HCT116 (cell line): ENCODE results near the gene ZNF862.

Experiments used
- CTCF ChIP-seq, 3 experiments: fragments of 200-600 bp in 1 of 3; sonication (generic) in 1 of 3; IDR thresholded peaks in 2 of 3; conservative IDR thresholded peaks in 1 of 3; 2 replicates each; pipeline ENCODE4 v1.5.1; 2012 to 2017; ENCODE audit warnings: low read depth in 2 of 3, low read length in 2 of 3, antibody characterized with exemption in 1 of 3, borderline replicate concordance in 1 of 3, control low read depth in 1 of 3, mild to moderate bottlenecking in 1 of 3, mixed read lengths in 1 of 3, mixed run types in 1 of 3, moderate library complexity in 1 of 3; ENCODE audit not compliant: insufficient read depth in 1 of 3
- ELF1 ChIP-seq: IDR thresholded peaks from 2 replicates; pipeline ENCODE4 v1.6.1; 2012; ENCODE audit warnings: low read depth, borderline replicate concordance
- EZH2 ChIP-seq: fragments of 200-600 bp; sonication (generic); IDR thresholded peaks from 2 replicates; pipeline ENCODE4 v1.6.1; 2017; ENCODE audit warnings: antibody characterized with exemption, mixed run types
- JUND ChIP-seq: IDR thresholded peaks from 2 replicates; pipeline ENCODE4 v1.6.1; 2012
- MAX ChIP-seq: IDR thresholded peaks from 2 replicates; pipeline ENCODE4 v1.6.1; 2012
- POLR2AphosphoS5 ChIP-seq: IDR thresholded peaks from 2 replicates; pipeline ENCODE4 v1.6.1; 2011; ENCODE audit warnings: mild to moderate bottlenecking, low read depth, low read length, moderate library complexity
- REST ChIP-seq: IDR thresholded peaks from 2 replicates; pipeline ENCODE4 v1.6.1; 2012; ENCODE audit warnings: low read depth
- SIN3A ChIP-seq: IDR thresholded peaks from 2 replicates; pipeline ENCODE4 v1.6.1; 2012; ENCODE audit warnings: low read depth
- SP1 ChIP-seq: IDR thresholded peaks from 2 replicates; pipeline ENCODE4 v1.6.1; 2012; ENCODE audit warnings: low read depth
- SRF ChIP-seq: IDR thresholded peaks from 2 replicates; pipeline ENCODE4 v1.6.1; 2012; ENCODE audit warnings: low read depth
- TCF7L2 ChIP-seq: IDR thresholded peaks from 2 replicates; pipeline ENCODE4 v1.7.0; 2011; ENCODE audit warnings: borderline replicate concordance, inconsistent platforms; ENCODE audit not compliant: insufficient read depth, insufficient read length; ENCODE audit errors: extremely low read depth
- YY1 ChIP-seq: IDR thresholded peaks from 2 replicates; pipeline ENCODE4 v1.6.1; 2011; ENCODE audit warnings: low read length, low read depth, moderate library complexity, mild to moderate bottlenecking; ENCODE audit not compliant: insufficient replicate concordance; ENCODE audit errors: extremely low read depth

GRCh38 chr7:149823631-149824199 lies 14.5 kb upstream of the ZNF862 start:
- no peak for TF ChIP-seq SRF
- TF ChIP-seq EZH2: no peak
- TF ChIP-seq SP1: no peak
- no peak for TF ChIP-seq CTCF (IDR thresholded peaks at IDR 0.05 in 2 of 3, conservative IDR thresholded peaks at IDR 0.05 in 1 of 3; ENCODE audit: borderline replicate concordance in 1 of 3, insufficient read depth in 1 of 3, low read depth in 2 of 3, low read length in 2 of 3)
- no peak for TF ChIP-seq YY1
- TF ChIP-seq JUND: no peak
- no peak for TF ChIP-seq REST
- TF ChIP-seq ELF1: no peak
- no peak for TF ChIP-seq TCF7L2
- TF ChIP-seq POLR2AphosphoS5: no peak
- TF ChIP-seq MAX: no peak
- TF ChIP-seq SIN3A: no peak
